GM21619 (cell line): Measurements from ENCODE around the gene PCDHGC4.

Source experiments
- ATAC-seq: cut with Tn5 transposase; IDR thresholded peaks from one replicate; pipeline ENCODE4 v1.9.1; 2021; ENCODE audit not compliant: unreplicated experiment

PCDHGC4 gene

DNA sequence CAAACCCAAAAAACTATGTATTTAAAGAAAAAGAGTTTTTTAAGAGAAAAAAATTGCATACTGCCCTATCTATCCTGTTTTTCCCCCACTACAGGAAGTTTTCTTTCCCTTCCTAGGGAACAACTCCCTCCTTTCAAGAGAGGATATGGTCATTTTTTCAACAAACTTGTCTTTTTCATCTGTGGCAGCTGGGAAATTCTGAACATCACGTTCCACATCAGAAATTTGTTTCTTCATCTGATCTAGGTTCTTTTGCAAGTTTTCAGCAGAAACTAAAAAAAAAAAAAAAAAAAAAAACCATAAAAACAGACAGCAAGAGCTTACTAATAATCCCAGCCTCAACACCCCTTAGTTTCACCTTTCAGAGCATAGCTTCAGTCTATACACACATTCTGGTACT, 42.6 kb downstream of the PCDHGC4 start:
- no peak for ATAC-seq

DNA sequence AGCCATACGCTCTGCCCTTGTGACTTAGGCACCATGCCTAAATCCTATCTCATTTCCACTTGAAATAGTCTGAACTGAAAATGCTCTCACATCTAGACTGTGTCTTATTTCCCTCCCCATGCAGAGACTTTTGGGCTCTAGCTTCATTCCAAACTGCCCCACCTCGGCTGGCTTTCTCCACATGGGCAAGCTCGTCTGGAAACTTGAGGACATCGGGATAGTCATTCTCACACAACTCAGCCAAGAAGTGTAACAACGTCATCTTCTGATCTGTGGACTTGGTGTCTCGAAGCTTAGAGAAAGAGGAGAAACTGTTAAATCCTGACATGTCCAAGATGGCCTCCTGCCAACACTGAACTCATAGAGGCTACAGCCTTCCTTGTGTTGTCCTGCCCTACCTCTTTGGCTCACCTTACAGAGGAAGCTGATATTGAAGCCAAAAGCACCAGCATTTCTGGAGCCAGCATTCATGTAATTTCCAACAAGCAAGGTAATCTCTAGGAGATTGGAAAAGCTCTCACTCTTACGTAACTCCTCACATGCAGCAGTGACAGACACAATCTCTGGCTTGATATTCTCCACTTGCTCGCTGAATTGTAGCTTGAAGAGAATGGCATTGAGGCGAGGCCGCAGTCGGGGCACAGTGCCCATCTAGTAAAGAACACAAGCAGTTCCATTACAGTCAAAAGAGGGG, 43.6 kb downstream of the PCDHGC4 start:
- ATAC-seq, result no peak

DNA sequence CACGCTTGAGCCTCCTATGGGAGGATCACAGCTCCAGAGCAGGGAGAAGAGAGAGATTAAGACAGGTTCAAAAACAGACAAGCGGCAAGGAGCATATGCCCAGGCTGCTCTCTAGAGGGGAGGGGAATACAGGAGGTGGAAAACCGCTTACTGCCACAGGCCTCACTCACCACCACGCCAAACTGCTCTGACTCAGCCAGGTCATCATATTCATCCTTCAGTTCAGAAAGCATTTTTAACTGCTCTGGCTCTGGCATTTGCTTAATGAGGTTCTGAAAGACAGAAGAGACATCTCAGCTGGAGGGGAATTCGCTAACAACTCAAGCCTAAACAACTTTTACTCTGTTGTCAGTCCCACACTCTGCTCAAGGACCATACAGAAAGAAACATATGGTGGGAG, 44.2 kb downstream of the PCDHGC4 start:
- peak; percentile 54 for ATAC-seq

DNA sequence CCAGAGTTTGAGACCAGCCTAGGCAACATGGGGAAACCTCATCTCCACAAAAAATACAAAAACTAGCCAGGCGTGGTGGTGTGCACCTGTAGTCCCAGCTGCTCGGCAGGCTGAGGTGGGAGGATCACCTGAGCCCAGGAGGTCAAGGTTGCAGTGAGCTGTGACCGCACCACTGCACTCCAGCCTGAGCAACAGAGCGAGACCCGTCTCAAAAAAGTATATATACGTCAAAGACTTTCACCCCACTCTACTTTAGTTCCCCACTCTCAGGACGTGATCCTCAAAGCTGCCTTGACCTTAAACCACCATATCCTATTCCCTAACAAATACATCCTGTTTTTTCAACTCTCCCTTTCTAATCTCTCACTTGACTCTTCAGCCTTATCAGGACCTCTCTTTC, 45.0 kb downstream of the PCDHGC4 start:
- ATAC-seq, result no peak

DNA sequence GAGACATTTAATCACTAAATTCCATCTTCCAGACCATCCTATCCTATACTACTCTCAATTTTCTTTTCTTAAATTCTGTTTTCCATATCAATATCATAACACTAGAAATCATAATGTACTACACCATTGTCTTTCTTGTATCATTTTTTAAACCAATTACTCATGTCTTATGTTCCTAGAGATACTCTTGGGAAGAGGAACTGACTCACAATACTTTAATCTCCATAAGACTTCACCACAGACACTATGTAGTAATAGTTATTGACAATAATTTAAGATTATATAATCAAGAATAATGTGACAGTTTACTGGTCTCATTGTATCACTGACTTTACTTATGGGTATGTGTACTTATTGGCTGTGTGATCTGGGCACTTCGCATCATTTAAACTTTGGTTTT, 47.9 kb downstream of the PCDHGC4 start:
- no peak for ATAC-seq

DNA sequence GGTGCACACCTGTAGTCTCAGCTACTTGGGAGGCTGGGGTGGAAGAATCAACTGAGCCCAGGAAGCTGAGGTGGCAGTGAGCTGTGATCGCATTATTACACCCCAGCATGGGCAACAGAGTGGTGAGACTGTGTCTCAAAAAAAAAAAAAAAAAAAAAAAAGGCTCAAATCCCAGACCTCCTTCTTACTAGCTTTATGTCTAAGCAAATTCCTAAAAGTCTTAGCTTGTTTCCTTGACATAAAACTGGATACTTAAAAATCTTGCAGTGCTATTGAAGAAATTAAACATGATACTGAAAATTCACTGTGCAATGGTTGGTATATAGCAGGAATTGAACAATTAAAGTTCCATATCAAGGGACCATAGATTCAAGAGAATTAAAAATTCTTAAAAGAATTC, 49.1 kb downstream of the PCDHGC4 start:
- ATAC-seq, result no peak

DNA sequence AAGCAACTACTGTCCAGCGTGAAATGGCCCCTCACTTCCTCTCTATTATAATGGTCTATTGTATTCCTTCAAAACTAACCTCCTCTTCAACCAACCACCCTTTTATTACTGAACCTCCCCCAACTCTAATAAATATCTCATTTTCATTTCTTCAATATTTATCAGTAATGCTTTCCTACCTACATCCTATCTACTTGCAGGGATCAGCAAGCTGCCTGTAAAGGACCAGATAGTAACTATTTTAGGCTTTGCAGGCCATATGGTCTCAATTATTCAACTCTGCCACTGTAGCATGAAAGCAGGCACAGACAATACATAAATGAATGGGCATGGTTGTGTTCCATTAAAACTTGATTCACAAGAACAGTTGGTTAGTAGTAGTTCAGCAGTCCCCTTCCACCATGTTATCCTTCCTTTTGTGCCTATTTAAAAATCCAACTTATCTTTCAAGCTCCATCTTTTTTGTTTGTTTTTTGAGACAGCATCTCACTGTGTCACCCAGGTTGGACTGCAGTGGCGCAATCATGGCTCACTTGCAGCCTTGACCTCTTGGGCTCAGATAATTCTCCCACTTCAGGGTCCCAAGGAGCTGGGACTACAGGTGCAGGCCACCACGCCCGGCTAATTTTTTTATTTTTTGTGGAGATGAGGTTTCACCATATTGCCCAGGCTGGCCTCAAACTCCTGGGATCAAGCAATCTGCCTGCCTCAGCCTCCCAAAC, 49.8 kb downstream of the PCDHGC4 start:
- ATAC-seq, result no peak
